Measurements from ENCODE around the gene SNX2.

SNX2 gene

DNA sequence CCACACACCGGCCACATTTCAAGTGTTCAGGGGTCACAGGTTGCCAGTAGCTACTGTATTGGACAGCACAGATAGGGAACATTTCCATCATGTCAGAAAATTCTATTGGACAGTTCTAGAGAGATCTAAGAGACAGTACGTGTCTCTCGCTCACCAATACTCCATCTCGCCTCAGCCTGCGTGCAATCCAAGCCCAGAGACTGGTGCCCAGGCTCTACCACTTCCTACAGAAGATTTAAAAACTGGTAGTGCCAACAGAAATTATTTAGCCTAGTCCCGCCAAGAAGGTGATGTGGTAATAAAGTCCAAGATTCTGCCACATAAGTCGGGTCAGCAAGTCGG lies 390 bp upstream of the SNX2 start:
- no peak for DNase-seq

DNA sequence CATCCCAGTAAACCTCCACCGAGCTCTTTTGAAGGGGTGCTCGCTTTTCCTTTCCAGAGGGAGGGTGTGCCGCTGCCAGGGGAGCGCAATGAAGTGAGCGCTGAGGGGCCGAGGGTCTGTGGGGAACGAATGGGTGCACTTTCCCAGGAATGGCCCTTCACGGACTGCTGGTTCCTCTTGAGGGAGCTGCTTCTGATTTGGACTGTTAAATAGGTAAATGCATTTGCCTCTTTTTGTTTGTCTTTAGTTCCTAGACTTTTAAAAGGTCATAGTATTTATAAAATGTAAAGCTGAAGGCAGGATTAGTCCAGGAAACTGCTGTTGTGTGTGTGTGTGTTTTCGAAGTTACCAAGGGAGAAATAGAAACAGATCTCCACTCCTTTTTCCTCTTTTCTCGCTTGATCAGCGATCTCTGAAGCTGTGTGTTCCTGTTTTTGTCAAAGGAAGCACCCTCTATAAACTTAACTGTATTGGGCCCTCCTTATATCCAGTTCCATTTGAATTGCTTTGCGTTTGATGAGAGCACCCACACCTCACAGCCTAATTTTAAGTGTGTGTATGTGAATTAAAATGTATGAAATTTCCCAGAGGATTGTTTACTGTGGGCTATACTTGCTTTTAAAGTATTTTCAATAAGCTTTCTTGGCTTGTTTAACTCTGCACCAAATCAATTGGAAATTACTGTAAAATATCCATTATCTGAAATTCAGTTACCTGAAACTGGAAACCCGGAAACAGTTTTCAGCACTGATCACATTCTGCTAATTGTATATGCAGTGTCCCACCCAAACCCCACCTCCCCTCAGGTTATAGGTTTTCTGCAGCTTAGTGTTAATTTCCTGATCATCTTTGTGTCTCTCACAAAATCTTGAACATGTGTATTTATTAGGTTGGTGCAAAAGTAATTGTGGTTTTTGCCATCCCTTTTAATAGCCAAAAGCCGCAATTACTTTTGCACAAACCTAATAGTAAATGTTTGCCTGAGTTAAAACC lies 966 bp downstream of the SNX2 start:
- no peak for DNase-seq

DNA sequence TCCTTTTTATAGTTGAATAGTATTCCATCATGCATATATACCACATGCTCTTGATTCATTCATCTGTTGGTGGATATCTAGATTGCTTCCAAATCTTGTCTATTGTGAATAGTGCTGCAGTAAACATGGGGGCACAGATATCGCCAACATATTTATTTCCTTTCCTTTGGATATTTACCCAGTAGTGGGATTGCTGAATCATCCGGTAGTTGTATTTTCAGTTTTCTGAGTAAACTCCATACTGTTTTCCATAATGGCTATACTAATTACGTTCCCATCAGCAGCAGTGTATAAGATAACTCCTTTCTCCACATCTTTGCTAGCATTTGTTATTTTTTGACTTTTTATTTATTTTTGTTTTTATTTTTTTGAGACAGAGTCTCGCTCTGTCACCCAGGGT lies 3.3 kb downstream of the SNX2 start:
- no peak for DNase-seq

DNA sequence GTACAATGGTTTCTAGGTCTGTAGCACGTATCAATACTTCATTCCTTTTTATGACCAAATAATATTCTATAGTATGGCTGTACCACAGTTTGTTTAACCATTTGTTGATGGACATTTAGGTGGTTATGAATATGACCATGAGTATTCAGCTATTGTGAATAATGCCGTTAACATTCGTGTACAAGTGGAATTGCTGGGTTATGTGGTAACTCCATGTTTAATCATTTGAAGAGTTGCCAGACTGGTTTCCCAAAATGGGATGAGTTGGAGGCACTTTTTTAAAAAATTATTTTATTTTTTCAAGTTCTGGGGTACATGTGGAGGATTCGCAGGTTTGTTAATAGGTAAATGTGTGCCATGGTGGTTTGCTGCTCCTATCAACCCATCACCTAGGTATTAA lies 4.6 kb downstream of the SNX2 start:
- DNase-seq, result no peak

DNA sequence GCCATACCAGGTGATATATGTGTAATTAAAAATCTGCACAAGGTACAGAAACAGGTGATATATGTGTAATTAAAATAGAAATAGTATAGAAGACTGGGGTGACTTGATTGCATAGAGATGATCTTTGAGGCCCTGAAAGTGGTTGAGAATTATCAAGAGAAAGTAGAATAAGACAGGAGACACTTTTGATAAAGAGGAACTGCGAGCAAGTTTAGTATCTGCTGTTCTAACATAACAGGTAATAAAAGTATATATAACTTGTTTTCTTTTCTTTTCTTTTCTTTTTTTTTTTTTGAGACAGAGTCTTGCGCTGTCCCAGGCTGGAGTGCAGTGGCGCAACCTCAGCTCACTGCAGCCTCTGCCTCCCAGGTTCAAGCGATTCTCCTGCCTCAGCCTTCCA lies 5.4 kb downstream of the SNX2 start:
- DNase-seq, result no peak

DNA sequence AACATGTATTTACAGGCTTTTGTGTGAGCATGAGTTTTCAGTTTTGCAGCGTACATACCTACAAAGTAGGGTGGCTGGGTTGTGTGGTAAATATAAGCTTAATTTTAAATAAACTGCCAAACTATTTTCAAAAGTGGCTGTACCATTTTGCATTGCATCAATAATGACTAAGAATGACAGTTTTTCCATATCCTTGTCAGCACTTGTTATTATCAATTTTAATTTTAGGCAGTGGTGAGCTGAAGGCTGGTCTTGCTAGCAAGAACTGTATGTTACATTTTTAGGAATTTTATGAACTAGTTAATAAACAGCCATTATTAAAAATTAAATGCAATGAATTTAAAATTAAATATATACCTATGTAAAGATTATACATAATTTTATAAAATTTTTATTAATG lies 6.6 kb downstream of the SNX2 start:
- no peak for DNase-seq

DNA sequence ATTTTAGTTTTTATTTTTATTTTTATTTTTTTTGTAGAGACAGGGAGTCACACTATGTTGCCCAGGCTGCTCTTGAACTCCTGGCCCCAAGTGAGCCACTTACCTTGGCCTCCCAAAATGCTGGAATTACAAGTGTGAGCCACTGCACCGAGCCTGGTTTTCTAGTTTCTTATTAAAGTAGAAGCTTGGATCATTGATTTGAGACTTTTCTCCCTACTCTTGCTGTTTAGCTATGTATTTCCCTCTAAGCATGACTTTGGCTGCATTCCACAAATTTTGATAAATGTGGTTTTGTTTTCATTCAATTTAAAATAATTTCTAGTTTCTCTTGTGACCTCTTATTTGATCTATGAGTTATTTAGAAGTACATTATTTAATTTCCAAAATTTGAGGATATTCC lies 10.4 kb downstream of the SNX2 start:
- no peak for DNase-seq

DNA sequence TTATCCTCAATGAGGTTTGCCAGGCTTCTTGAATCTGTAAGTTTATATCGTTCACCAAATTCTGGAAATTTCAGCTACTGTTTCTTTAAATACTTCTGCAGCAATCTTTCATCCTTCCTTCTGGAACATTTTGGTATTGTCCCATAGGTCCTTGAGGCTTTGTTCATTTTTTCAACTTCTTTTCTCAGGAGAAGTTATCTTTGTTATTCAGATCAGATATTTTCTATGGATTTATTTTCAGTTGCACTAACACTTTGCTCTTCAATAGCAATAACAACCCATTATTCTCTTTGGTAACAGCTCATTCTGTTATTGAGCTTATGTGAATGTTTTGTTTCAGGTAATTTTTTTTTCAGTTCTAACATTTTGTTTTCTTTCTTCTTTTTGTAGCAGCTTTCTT lies 13.5 kb downstream of the SNX2 start:
- no peak for DNase-seq

DNA sequence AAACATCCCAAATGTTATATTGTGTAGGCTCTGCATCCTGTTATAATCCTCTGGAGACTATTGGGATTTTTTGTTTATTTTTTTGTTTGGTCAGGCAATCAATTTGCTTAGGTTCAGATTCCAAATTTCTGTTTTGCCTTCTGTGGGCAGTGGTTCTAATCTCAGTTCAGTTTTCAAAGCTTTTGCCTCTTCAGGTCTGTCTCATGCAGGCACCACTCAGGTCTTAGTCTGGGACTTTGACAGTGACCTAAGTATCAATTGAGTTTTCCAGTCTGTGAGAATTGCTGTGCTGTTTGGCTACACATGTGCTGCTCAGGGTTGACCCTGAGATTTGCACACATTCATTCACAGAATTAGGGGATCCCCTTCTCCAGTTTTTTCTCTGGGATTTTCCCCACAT lies 14.1 kb downstream of the SNX2 start:
- DNase-seq, result no peak

DNA sequence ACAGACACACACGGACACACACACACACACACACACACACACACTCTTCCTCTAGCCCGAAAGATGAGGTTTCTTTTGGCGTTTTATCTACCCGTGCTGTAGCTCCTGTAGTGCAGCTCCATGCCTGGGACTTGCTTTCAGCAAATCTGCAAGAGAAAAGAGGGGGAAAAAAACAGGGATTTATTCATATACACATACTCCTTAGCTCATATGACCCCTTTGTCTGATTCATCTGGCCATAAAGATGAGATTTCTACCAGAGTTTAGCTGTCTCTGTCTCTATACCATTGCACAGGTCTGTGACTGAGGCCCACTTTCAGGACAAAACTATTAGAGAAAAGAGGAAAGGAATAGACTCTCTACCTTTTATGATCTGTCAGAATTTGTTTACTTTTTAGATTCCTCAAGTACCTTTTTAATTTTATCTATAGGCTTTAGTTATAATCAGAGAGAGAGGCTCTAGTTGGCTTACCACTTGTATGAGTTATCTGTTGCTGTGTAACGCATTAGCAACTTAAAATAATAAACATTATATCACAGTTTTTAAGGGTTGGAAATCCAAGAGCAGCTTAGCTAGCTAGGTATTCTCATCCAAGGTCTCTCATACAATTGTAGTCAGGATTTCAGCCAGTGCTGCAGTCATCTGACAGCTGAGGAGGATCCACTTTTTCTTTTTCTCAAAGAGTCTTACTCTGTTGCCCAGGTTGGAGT lies 14.7 kb downstream of the SNX2 start:
- DNase-seq, result no peak

DNA sequence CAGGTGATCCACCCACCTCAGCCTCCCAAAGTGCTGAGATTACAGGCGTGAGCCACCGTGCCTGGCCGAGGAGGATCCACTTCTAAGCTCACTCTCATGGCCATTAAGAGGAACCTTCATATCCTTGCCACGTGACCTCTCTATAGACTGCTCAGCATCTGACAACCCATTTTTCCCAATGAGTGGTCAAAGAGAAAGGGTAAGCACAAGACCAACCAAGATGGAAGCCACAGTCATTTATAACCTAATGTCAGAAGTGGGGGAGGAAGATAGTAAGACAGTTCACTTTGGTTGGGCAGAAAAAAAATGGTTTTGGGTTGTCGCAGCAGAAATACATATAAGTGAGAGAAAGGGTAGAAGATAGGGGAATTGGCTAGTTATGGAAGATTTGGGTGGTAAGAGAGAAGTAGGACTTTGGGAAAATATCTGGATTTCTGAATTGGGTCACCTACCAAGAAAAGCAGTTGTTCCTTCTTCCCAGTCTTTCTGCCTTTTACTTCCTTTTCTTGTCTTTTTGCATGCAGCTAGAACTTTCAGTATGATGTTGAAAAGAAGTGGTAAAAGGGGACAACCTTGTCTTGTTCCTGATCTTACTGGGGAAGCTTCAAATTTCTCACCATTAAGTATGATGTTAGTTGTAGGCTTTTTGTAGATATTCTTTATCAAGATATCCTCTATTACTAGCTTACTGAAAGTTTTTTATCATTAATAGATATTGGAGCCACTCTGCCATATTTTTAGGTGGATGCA lies 15.6 kb downstream of the SNX2 start:
- no peak for DNase-seq

DNA sequence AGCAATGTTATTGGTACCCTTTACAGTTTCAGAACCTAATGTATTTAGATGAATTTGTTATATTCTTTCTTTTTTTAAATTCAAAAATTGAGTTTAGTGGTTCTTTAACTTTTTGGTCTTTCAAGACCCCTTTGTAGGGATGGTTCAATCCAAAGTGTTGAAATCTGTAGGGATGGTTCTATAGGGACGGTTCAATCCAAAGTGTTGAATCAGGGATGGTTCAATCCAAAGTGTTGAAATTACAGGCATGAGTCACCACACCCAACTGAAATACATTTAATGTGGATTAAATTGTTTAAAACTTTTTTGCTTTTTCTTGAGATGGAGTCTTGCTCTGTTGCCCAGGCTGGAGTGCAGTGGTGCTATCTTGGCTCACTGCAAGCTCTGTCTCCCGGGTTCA lies 30.6 kb downstream of the SNX2 start:
- no peak for DNase-seq

DNA sequence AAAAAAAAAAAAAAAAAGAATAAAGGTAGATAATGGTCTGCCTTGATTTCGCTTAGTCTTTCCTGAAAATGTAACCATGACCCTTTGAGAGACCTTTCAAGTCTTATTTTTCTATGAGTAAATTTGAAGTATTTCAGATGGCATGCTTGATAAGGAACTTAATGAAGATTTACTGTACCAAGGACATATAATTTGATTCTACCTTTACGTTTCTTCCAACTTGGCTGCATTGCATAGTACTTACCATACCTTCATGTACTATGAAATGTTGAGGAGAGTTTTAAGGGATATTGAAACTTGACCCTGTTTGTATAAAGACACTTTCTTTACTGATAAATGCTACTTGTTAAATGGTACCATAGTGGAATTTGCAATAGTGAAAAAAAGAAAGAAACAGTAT lies 35.5 kb downstream of the SNX2 start:
- no peak for DNase-seq

DNA sequence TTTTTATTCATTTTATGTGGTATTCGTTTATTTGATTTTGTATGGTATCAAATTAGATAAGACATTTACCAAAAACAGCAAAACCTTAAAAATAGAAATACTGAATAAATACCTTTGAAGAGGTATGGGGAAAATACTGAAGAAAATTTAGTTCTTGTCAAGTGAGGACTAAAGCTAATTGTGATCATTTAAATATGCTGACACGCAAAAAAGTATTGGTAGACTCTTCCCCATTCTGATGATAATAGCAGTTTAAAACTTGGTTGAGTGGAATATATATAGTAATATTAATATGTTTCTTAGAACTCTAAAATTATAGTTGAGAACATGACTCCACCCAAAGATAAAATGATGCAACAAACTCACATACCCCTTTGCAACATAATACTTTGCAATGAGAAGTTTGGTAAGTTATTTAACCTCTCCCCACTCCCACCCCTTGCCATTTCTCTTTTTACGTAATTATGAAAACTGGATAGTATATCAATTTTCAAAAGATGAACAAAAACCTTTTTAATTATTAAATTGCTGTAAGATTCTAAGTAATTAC lies 40.4 kb downstream of the SNX2 start:
- no peak for DNase-seq

DNA sequence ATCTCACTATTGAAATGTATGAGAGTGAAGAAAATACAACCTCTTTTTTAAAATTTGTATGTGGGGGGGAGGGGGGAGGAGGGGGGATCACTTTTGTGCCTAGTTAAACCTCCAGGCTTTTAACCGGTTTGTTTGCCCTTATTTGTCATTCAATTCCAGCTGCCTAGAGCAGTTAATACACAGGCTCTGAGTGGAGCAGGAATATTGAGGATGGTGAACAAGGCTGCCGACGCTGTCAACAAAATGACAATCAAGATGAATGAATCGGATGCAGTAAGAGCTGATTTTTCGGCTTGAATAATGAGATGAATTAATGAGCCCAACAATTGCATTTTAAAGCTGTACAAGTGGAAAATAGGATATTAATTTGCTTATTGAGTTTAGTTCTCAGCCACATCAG lies 41.9 kb downstream of the SNX2 start:
- no peak for DNase-seq

DNA sequence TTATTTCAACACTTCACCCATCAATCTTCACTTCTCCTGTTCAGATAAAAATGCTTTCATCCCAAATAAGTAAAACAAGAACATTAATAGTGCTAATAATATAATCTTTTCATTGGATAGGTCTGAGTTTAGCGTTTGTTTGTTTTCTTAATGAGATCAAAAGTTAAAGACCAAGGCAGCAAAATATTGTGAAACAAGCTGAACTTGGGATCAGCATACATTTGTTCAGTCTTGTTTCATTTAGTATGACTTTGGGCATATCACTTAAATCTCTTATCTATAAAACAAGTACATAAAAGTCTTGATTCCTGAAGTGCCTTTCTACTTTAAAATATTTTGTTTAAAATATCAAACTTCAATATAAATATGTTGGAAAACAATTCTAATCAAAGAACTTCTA lies 57.1 kb downstream of the SNX2 start:
- DNase-seq, result no peak

DNA sequence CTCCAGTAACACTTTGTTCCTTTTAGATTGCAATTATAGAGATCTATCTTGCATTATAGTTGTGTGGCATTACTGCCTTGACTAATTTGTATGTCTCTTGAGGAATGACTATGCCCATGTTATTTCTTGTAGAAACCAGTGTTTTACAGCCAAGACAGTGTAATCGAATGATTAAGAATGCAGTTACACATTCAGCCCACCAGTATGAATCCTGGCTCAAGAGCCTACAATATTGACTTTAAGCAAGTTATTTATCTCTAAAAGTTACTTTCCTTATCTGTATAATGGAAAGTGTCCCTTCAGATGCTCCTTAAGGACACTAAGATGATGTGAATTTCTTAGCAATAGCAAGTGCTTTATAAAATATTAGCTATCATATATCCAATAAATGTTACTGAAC lies 60.8 kb downstream of the SNX2 start:
- no peak for DNase-seq

DNA sequence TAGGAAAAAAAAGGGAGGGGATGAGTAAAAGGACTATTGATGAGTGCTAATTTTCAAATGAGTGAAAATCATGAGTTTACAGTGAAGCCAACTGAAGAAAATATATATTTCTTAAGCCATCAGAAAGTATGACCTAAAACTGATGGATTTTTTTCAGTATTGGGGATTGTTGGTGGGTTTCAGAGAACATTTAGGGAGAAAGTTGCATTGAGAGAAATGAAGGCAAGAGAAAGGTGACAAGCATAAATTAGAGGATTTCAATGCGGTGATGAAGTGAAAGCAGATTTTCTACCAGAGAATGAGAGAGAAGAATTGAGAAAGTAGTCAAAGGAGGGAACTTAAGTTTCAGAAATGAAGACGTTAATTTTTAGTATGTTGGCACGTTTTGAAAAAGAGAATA lies 62.1 kb downstream of the SNX2 start:
- DNase-seq, result no peak

DNA sequence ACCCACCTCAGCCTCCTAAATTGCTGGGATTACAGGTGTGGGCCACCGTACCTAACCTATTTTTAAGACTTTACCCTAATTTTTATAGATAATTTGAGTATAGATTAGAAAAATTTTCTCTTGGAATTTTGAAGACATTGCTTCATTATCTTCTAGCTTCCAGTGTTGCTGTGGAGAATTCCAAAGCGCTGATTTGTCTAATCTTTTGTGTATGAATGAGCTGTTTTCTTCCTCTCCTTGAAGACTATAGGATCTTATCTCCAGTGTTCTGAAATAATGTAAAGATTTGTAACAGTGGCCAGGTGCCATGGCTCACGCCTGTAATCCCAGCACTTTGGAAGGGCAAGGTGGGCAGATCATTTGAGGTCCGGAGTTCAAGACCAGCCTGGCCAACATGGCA lies 64.9 kb downstream of the SNX2 start:
- DNase-seq, result no peak

DNA sequence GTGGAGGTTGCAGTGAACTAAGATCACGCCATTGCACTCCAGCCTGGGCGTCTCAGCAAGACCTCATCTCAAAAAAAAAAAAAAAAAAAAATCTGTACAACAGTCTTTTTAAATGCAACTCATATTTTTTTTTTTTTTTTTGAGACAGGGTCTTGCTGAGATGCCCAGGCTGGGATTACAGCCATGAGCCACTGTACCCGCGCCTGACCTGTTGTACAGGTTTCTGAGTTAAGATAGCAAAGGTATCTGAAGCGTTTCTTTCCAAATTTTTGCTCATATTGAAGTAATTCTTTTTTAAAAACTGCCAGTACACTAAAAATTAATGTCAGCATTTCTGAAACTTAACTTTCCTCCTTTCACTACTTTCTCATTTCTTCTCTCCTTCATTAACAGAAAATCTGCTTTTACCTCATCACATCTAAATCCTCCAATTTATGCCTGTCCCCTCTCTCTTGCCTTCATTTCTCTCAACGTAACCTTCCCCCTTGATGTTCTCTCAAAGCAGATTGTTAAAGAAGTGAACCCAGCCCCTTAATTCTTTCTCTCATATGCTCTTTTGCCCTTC lies 67.2 kb downstream of the SNX2 start:
- no peak for DNase-seq

DNA sequence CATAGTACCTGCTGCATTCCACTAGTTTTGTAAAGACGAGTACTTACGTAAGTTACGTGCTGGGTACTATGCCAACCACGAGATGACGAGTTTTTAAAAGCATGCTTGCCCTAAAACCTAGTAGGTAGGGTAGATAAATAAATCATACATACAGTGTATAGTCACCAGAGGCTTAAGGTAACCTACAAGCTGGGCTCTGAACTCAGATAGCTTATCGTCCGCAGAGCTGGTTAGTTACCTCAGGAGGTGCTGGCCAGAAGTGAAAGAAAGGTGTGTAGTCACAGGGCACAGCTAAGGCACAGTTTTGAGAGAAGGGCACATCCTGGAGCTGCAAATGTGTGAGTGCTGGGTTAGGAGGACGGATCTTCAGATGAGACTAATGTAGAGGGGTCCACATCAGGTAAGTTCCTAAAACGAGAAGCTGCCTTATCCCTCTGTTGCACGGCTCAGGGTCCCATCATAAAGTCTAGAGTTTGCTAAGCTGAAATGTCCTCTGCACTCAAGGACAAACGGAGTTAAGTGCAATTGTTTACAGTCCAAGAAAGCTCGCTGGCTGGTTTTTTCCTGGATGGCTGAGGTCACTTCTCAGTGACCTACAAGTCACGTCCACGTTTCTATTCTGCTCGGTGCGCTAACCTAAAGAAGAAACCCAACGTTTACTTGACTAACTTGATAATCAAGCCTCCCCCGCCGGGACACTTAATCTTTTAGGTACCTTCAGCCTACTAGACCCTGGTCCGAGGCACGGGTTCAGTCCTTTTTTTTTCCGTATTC lies 69.4 kb downstream of the SNX2 start:
- no peak for DNase-seq

DNA sequence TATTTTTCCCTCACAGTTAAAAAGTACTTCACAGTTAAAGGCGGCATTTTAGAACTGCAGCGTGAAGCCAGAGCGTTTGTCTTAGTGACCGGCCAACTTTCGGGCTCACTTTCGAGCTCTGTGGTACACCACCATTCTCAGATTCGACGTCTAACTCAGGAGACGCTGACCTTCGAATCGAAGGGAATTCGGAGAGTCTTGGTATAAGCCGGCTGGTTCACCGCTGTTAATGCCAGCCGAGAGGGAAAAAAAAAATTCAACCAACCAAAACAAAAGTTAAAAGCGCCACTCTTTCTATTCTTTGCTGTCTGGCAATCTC lies 70.0 kb downstream of the SNX2 start:
- DNase-seq, result no peak
